SK-N-SH treated with all-trans-retinoic acid at 6 μM for 48 hours (cell line): Measurements from ENCODE around the gene GZMM.

Experiments used
- ATAC-seq: fragments of 200-7000 bp; cut with Tn5 transposase; 3 replicates; pipeline ENCODE4 v1.9.1; 2020; ENCODE audit warnings: mild to moderate bottlenecking, moderate library complexity
- ARNTL ChIP-seq: fragments of 450-650 bp; formaldehyde crosslinking; IDR thresholded peaks from 2 replicates; pipeline ENCODE4 v1.5.0; 2020; ENCODE audit warnings: low read depth, mild to moderate bottlenecking, moderate library complexity, borderline replicate concordance
- BACH2 ChIP-seq: fragments of 250-450 bp; sonication (Bioruptor Pico); IDR thresholded peaks from 2 replicates; pipeline ENCODE4 v1.9.0; 2021; ENCODE audit warnings: mild to moderate bottlenecking, borderline replicate concordance
- CSDC2 ChIP-seq: fragments of 250-450 bp; sonication (Bioruptor Pico); IDR thresholded peaks from 2 replicates; pipeline ENCODE4 v1.5.0; 2020; ENCODE audit warnings: mild to moderate bottlenecking, moderate library complexity
- CSRNP3 ChIP-seq: fragments of 250-450 bp; sonication (Bioruptor Pico); IDR thresholded peaks from 2 replicates; pipeline ENCODE4 v1.5.1; 2021; ENCODE audit warnings: mild to moderate bottlenecking, moderate library complexity
- GLIS3 ChIP-seq: fragments of 250-450 bp; sonication (Bioruptor Pico); IDR thresholded peaks from 2 replicates; pipeline ENCODE4 v1.5.0; 2020; ENCODE audit warnings: mild to moderate bottlenecking, moderate library complexity
- ISL1 ChIP-seq: fragments of 250-450 bp; sonication (Bioruptor Pico); IDR thresholded peaks from 2 replicates; pipeline ENCODE4 v2.1.2; 2022; ENCODE audit warnings: mild to moderate bottlenecking, moderate library complexity
- OSR1 ChIP-seq: fragments of 250-450 bp; sonication (Bioruptor Pico); IDR thresholded peaks from 2 replicates; pipeline ENCODE4 v1.8.0; 2022; ENCODE audit warnings: moderate library complexity, mild to moderate bottlenecking, inconsistent platforms
- PATZ1 ChIP-seq: fragments of 250-450 bp; sonication (Bioruptor Pico); IDR thresholded peaks from 2 replicates; pipeline ENCODE4 v1.8.0; 2020; ENCODE audit warnings: mild to moderate bottlenecking, moderate library complexity, borderline replicate concordance
- POU6F1 ChIP-seq: fragments of 250-450 bp; sonication (Bioruptor Pico); IDR thresholded peaks from 2 replicates; pipeline ENCODE4 v1.8.0; 2021; ENCODE audit warnings: low read depth, mild to moderate bottlenecking, moderate library complexity, borderline replicate concordance
- PPARA ChIP-seq: fragments of 250-450 bp; sonication (Bioruptor Pico); IDR thresholded peaks from 2 replicates; pipeline ENCODE4 v1.5.0; 2020; ENCODE audit warnings: mild to moderate bottlenecking, borderline replicate concordance
- RARB ChIP-seq: fragments of 250-450 bp; sonication (Bioruptor Pico); IDR thresholded peaks from 2 replicates; pipeline ENCODE4 v1.8.0; 2021; ENCODE audit warnings: mild to moderate bottlenecking, moderate library complexity
- SNAI2 ChIP-seq: fragments of 250-450 bp; sonication (Bioruptor Pico); IDR thresholded peaks from 2 replicates; pipeline ENCODE4 v1.5.0; 2020; ENCODE audit warnings: mild to moderate bottlenecking, moderate library complexity
- TCF4 ChIP-seq: fragments of 250-450 bp; sonication (Bioruptor Pico); IDR thresholded peaks from 2 replicates; pipeline ENCODE4 v1.8.0; 2021; ENCODE audit warnings: mild to moderate bottlenecking, moderate library complexity, borderline replicate concordance
- TOX ChIP-seq: fragments of 250-450 bp; sonication (Bioruptor Pico); IDR thresholded peaks from 2 replicates; pipeline ENCODE4 v1.8.0; 2021; ENCODE audit warnings: mild to moderate bottlenecking, moderate library complexity, borderline replicate concordance
- TSHZ2 ChIP-seq: fragments of 250-450 bp; sonication (Bioruptor Pico); IDR thresholded peaks from 2 replicates; pipeline ENCODE4 v1.5.0; 2020; ENCODE audit warnings: mild to moderate bottlenecking, moderate library complexity
- ZFP30 ChIP-seq: fragments of 450-650 bp; formaldehyde crosslinking; IDR thresholded peaks from 2 replicates; pipeline ENCODE4 v1.5.0; 2022; ENCODE audit warnings: mild to moderate bottlenecking, moderate library complexity
- ZNF565 ChIP-seq: fragments of 450-650 bp; formaldehyde crosslinking; conservative IDR thresholded peaks from 2 replicates; pipeline ENCODE4 v1.5.0; 2020; ENCODE audit warnings: low read depth, mild to moderate bottlenecking, moderate library complexity
- ZNF70 ChIP-seq: fragments of 450-650 bp; formaldehyde crosslinking; IDR thresholded peaks from 2 replicates; pipeline ENCODE4 v1.5.0; 2020; ENCODE audit warnings: mild to moderate bottlenecking, moderate library complexity
- ZNF8 ChIP-seq: fragments of 450-650 bp; formaldehyde crosslinking; IDR thresholded peaks from 2 replicates; pipeline ENCODE4 v1.5.0; 2020; ENCODE audit warnings: mild to moderate bottlenecking, moderate library complexity

GZMM gene

GRCh38 chr19:525857-526419 is 17.9 kb upstream of the GZMM start:
- no peak for ATAC-seq
- TF ChIP-seq ZFP30 (CRISPR knock-in tag), result no peak
- TF ChIP-seq TCF4 (CRISPR knock-in tag), result no peak
- no peak for TF ChIP-seq PPARA (CRISPR knock-in tag)
- no peak for TF ChIP-seq ISL1 (CRISPR knock-in tag)
- no peak for TF ChIP-seq CSRNP3 (CRISPR knock-in tag)
- TF ChIP-seq SNAI2, result no peak
- TF ChIP-seq ZNF565 (CRISPR knock-in tag), result no peak
- no peak for TF ChIP-seq TOX
- no peak for TF ChIP-seq OSR1 (CRISPR knock-in tag)
- TF ChIP-seq ARNTL (CRISPR knock-in tag), result no peak
- no peak for TF ChIP-seq PATZ1 (CRISPR knock-in tag)
- no peak for TF ChIP-seq RARB (CRISPR knock-in tag)
- no peak for TF ChIP-seq TSHZ2 (CRISPR knock-in tag)
- TF ChIP-seq ZNF8 (CRISPR knock-in tag), result no peak
- no peak for TF ChIP-seq BACH2 (CRISPR knock-in tag)
- TF ChIP-seq GLIS3 (CRISPR knock-in tag), result no peak

- ATAC-seq, result no peak
- no peak for TF ChIP-seq ZFP30 (CRISPR knock-in tag)
- no peak for TF ChIP-seq ISL1 (CRISPR knock-in tag)
- no peak for TF ChIP-seq ZNF70
- no peak for TF ChIP-seq ARNTL (CRISPR knock-in tag)
- TF ChIP-seq RARB (CRISPR knock-in tag), result no peak
- no peak for TF ChIP-seq PATZ1 (CRISPR knock-in tag)
- no peak for TF ChIP-seq TOX
These were observed 13.5 kb upstream of the GZMM start for GRCh38 chr19:530134-531008.

GRCh38 chr19:531009-531752 is 12.7 kb upstream of the GZMM start:
- ATAC-seq, result peak; percentile 71

More at GRCh38 chr19:531009-531752, 12.7 kb upstream of the GZMM start:
- no peak for TF ChIP-seq TOX
- TF ChIP-seq POU6F1 (CRISPR knock-in tag), result no peak
- no peak for TF ChIP-seq ZNF8 (CRISPR knock-in tag)
- no peak for TF ChIP-seq SNAI2
- no peak for TF ChIP-seq CSDC2
- no peak for TF ChIP-seq ZNF70
